ENCODE results near the gene S1PR4.
"Not testable (repeated sequence)": the region's sequence is repeated elsewhere in the genome, so short reads cannot be mapped to it uniquely, and the experiment has no call there.

Gene S1PR4

DNA sequence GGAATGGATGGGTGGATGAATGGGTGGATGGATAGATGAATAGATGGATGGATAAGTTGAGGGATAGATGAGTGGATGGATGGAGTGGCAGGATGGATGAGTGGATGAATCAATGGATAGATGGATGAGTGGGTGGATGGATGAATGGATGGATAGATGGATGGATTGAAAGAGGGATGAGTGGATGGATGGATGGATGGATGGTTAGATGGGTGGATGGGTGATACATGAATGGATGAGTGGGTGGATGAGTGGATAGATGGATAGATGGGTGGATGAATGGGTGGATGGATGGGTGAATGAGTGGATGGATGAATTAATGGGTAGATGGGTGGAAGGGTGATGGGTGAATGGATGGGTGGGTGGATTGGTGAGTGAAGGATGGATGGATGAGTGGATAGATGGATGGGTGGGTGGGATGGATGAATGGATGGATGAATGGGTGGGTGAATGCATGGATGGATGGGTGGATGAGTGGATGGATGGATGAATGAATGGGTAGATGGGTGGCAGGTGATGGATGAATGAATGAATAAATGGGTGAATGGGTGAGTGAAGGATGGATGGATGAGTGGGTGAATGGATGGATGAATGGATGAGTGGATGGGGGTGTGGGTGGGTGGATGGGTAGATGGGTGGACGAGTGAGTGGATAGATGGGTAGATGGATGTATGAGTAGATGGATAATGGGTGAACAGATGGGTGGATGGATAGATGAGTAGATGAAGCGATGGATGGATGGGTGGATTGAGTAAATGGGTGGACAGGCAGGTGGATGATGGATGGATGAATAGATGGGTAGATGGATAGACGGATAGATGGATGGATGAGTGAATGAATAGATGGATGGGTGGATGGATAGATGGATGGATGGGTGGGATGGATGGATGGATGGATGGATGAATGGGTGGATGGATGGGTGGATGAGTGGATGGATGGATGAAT is 25.0 kb upstream of the S1PR4 start:
- no peak for DNase-seq

- DNase-seq, result not testable (repeated sequence)
These were observed 24.1 kb upstream of the S1PR4 start for GRCh38 chr19:3154447-3154846.

DNA sequence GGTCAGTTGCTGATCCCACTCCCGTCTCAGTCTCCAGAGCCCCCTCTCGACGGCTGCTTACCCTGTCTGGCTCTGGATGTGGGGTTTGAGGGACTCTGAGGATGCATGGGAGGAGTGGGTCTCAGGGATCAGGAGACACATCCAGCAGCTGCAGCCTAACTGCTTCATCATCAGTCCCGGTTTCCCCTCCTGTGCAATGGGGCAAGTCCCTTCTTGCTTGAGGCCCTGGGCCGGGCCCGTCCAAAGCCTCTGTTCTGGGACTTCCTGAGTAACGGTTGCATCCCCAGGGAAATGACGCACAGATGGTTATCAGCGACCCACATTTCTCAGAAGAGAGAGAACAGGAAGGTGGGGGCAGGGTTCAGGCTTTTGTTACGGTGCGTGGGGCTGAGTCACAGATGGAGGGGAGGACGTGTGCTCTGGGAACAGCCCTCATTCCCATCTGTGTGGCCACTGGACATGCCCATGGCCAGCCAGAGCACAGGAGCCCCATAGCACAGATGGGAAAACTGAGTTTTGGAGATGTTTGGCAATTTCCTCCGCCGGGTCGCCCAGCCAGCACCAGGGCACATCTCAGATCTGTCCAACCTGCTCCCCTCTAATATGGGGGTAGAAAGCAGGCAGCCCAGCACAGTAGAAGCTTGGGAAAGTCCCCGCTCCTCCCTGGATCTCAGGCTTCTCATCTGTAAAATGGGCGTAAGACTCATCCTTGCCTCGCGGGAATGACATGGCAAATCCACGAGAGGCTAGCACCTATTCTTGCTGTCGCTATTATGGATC is 23.4 kb upstream of the S1PR4 start:
- DNase-seq, result peak; percentile 84

- no peak for DNase-seq
These were observed 21.3 kb upstream of the S1PR4 start for GRCh38 chr19:3157096-3157845.

DNA sequence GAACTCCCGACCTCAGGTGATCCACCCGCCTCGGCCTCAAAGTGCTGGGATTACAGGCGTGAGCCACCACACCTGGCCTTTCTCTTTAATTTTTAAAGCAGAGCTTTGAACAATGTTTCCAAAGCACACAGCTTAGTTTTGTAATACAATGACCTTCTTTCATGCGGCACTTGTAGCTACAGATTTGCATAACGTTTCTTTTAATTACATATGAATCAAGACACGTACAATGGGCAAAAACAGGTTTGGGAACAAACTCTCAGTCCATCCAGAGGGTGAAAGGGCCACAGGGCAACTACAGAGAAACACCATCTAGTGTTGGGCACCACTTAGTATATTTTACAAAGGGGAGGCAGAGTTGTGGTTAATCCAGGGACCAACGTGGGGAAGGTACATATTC is 19.0 kb upstream of the S1PR4 start:
- DNase-seq, result no peak

DNA sequence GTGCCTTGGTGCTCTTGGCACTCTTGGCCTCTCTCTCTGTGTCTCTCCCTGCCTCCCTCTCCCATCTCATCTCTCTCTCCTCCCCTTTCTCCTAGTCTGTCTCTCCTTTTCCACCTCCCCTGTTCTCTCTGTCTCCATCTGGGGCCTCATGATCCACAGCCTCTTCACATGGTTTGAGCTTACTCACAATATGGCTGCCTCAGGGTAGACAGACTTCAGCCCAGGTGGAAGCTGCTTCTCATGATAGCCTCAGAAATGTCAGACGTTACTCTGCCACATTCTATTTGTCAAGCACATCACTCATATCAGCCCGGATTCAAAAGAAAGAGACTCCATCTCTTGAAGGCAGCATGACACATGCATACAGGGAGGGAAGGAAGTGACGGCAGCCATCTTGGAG is 18.4 kb upstream of the S1PR4 start:
- no peak for DNase-seq

- no peak for DNase-seq
These were observed 17.1 kb upstream of the S1PR4 start for GRCh38 chr19:3161453-3161852.

DNA sequence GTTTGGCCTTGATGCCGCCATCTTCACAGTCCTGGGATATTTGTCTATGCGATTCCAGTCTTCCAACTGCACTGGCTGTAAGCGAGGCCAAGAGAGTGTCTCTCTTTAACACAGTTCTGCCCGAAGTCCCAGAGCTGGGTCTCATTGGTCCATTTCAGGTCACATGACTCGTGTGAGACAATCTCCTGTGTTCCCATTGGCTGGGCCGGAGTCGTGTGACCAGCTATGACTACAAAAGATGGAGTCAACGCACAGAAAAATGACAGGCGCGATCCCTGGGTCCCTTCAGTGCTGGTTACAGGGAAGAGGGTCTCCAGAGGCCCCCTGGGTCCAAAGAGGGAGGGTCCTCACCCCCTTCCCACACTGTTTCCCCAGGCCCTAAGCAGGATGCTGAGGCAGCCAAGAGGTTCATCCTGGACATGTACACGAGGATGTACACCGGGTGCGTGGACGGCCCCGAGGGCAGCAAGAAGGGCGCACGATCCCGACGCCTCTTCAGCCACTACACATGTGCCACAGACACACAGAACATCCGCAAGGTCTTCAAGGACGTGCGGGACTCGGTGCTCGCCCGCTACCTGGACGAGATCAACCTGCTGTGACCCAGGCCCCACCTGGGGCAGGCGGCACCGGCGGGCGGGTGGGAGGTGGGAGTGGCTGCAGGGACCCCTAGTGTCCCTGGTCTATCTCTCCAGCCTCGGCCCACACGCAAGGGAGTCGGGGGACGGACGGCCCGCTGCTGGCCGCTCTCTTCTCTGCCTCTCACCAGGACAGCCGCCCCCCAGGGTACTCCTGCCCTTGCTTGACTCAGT is 15.9 kb upstream of the S1PR4 start:
- DNase-seq, result no peak

- peak; percentile 72 for DNase-seq
These were observed 15.2 kb upstream of the S1PR4 start for GRCh38 chr19:3163230-3163886.

DNA sequence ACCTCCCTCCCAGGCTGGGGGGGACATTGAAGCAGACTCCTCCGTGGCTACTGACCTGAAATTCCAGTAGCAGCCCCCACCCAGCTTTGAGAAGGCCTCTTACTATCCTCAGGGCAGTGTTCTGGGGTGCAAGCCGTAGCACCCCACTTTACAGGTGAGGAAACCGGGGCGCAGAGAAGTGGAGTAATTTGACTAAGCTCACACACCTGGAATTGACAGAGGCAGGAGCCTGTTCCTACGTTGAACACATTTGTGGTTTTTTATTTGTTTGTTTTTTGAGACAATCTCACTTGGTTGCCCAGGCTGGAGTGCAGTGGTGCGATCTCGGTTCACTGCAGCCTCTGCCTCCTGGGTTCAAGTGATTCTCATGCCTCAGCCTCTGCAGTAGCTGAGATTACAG is 14.6 kb upstream of the S1PR4 start:
- DNase-seq, result no peak

GRCh38 chr19:3167533-3168272 is 10.9 kb upstream of the S1PR4 start:
- DNase-seq, result no peak

DNA sequence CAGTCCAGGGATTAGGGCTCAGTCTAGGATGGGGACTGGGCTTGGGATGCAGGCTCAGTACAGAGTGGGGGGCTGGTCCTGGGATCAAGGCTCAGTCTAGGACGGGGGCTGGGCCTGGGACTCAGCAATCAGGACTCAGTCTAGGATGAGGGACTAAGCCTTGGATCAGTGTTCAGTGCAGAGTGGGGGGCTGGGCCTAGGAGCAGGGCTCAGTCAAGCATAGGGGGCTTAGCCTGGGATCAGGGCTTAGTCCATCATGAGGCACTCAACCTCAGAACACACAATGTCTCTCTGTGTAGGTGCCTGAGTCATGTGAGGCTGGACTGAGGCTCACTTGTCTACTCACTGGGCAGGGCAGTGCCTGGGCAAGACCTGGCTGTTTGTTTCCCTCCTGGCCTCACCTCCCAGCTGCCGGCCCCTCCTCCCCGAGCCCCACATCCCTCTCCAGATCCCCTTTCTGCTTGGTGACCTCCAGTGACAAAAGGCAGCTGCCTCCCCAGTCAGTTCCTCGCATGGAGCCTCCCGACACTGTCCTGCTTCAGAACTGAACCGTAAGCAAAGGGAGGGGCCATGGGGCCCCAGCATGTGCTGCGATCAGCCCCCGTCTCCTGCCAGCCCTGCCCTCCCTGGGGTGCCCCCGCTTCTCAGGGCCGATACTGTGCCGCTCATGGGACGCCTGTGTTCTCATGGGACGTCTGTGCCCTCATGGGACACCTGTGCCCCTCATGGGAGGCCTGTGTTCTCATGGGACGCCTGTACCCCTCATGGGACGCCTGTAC is 6.5 kb upstream of the S1PR4 start:
- no peak for DNase-seq

GRCh38 chr19:3172673-3173000 is 5.9 kb upstream of the S1PR4 start:
- DNase-seq, result not testable (repeated sequence)

DNA sequence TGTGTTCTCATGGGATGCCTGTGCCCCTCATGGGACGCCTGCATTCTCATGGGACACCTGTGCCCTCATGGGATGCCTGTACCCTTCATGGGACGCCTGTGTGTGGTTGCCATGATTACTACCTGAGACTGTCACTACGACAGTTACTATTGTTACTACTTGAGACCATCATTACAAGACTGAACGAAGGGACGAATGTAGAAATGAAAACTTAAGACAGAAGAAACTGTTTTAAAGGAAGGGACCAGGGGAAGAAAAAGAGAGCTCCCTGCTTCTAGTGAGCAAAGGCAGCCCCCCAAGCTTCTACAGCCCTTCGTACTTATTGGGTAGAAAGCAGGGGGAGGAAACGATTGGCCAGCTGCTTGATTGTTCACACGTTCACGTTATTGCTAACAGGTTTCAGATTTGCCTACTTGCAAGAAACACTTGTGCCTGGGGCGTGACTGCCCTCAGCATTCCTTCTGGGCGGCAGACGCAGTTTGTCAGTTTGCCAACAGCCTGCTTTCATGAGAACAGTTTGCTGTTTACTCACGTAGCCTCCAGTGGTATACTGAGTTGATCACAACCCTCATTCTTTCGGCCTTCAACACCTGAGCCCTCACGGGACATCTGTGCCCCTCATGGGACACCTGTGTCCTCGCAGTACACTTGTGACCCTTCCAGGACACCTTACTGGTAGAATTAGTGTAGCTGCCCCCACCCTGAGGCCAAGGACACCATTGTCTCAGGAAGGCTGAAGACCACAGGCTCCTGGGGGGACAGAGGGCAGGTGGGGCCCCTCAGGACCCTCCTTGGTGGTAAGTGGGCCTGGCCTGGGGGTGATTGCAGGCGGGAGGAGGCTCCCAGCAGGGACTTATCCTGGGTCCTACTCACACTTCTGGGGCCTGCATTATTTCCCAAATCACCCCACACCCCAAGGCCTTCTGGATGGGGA is 2.5 kb upstream of the S1PR4 start:
- DNase-seq, result peak; percentile 32

GRCh38 chr19:3176715-3177501 is 1.7 kb upstream of the S1PR4 start:
- DNase-seq, result peak; percentile 73

GRCh38 chr19:3178973-3179738 is 587 bp downstream of the S1PR4 start:
- DNase-seq, result peak; percentile 44

DNA sequence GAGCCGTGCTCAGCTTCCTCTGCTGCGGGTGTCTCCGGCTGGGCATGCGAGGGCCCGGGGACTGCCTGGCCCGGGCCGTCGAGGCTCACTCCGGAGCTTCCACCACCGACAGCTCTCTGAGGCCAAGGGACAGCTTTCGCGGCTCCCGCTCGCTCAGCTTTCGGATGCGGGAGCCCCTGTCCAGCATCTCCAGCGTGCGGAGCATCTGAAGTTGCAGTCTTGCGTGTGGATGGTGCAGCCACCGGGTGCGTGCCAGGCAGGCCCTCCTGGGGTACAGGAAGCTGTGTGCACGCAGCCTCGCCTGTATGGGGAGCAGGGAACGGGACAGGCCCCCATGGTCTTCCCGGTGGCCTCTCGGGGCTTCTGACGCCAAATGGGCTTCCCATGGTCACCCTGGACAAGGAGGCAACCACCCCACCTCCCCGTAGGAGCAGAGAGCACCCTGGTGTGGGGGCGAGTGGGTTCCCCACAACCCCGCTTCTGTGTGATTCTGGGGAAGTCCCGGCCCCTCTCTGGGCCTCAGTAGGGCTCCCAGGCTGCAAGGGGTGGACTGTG is 1.2 kb downstream of the S1PR4 start:
- DNase-seq, result peak; percentile 57

Measured in activated naive CD4-positive, alpha-beta T cell treated with Interleukin-2 at 50 U/mL for 16 hours (primary cell).